Muscle of leg (tissue), 11 donors: Measurements from ENCODE around the gene COL8A1. TPM values are rescaled to one million over a fixed set of nuclear protein-coding genes. Genes with fewer than 3 reads are reported as not detected.
A peak's percentile ranks its signal among the peaks of the same experiment; 100 is the strongest.

Experiments used
- DNase-seq: peaks from one replicate; pipeline ENCODE4 v3.0.0; 2013
- H3K27ac ChIP-seq: one replicate; pipeline ENCODE4 v1.5.1; 2013; ENCODE audit warnings: mild to moderate bottlenecking, low read length, control low read depth
- H3K27me3 ChIP-seq: one replicate; pipeline ENCODE4 v1.6.1; 2013; ENCODE audit warnings: low read length; ENCODE audit not compliant: control insufficient read depth, insufficient read depth
- H3K36me3 ChIP-seq: one replicate; pipeline ENCODE4 v1.6.1; 2013; ENCODE audit warnings: low read length; ENCODE audit not compliant: control insufficient read depth, insufficient read depth
- H3K4me1 ChIP-seq: one replicate; pipeline ENCODE4 v1.6.1; 2013; ENCODE audit warnings: low read length; ENCODE audit not compliant: control insufficient read depth, insufficient read depth
- H3K4me3 ChIP-seq: one replicate; pipeline ENCODE4 v1.5.1; 2013; ENCODE audit warnings: low read length, control low read depth
- H3K9me3 ChIP-seq: replicated peaks from 2 replicates; pipeline ENCODE4 v1.6.1; 2013; ENCODE audit warnings: low read depth, low read length; ENCODE audit not compliant: control insufficient read depth
- WGBS: methylation state at CpG from one replicate; pipeline ENCODE4 v1.1.5; 2013; ENCODE audit warnings: missing lambda C conversion rate; ENCODE audit not compliant: insufficient coverage; 5-methylcytosine and 5-hydroxymethylcytosine counted together
- polyA plus RNA-seq, 8 donors: library from polyadenylated mRNA; unstranded; fragments of 120-200 nt; gene quantifications; one replicate each; pipeline versions ENCODE4 v1.2.1 to v1.2.3, GENCODE V29; 2013; ENCODE audit warnings: inconsistent platforms in 1 of 8, low replicate concordance in 1 of 8; ENCODE audit not compliant: insufficient read length in 8 of 8, insufficient read depth in 1 of 8
- total RNA-seq: library from RNA; stranded (reverse); fragments of 120-200 nt; gene quantifications from one replicate; pipeline ENCODE4 v1.2.4, GENCODE V29; 2013

The COL8A1 gene
- total and polyA plus RNA-seq, 9 donors = 0.44 to 3.7 (median 1.2) TPM

DNA sequence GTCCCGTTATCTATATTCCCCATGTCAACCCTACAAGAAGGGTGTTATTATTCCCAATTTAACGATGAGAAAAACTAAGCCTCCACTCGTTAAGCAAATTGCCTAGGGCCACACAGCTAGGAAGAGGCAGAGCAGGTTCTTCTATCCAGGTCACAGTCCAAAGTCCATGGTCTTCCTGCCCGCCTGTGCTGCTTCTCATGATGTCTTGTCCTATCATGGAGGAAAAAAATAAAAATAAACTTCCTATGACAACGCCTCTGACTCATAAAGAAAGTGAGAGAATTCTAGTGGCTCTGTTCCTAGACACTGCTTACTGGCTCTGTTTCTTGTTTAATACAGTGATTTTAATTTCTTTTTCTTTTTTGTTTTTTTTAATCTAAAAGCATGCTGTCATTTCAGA is 9.7 kb downstream of the COL8A1 start:
- H3K9me3 ChIP-seq = no peaks in the 10 kb centered on the region
- no peaks in the 10 kb centered on the region for H3K27me3 ChIP-seq
- no peaks in the 10 kb centered on the region for H3K36me3 ChIP-seq
- no CpG with 5 or more reads among the region's 5 CpGs for WGBS
- no peak overlapping the region for H3K4me3 ChIP-seq
- H3K4me1 ChIP-seq = peaks cover 6% of the 10 kb centered on the region
- H3K27ac ChIP-seq = no peak overlapping the region
- DNase-seq = peak; percentile 69

DNA sequence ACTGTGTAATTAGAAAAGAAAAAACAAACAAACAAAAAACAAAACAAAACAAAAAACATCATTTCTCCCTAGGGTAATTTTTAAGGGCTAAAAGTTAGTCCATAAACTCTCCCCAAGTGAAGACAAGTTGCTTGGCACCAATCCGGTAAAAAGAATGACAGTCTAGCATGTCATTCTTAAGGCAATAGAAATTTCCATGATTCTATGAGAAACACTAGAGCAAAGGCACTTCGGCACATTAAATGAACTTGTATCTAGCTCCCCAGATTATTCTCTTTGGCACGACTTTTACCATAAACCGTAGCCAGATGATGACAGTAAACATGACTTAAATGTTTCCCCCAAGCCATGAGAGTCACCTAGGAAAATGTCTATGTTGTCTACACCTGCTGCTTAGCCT is 10.1 kb downstream of the COL8A1 start:
- H3K27ac ChIP-seq = no peak overlapping the region
- no peaks in the 10 kb centered on the region for H3K9me3 ChIP-seq
- no peaks in the 10 kb centered on the region for H3K27me3 ChIP-seq
- H3K4me1 ChIP-seq = peaks cover 6% of the 10 kb centered on the region
- peak; percentile 69 for DNase-seq
- no peaks in the 10 kb centered on the region for H3K36me3 ChIP-seq
- H3K4me3 ChIP-seq = no peak overlapping the region
- WGBS = 50% methylated on average over 1 of the region's 4 CpGs

DNA sequence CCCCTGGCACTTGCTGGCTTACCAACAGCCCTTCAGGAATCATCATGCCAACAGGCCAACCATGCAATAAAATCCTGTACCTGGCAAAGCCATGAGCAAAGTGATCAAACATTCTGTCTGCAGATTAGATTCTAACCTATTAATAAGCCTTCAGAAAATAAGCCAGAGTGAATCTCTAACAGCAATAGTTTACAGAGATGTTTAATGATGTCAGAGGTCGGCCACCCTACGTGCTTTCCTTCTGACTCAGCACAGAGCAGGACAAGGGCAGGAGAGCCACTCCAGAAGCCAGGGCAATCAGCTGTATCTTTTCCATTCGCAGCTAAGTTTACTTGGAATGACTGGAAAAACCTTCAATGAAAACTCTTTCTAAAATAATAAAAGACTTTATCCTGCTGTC is 13.1 kb downstream of the COL8A1 start:
- 37% methylated on average over 2 of the region's 3 CpGs for WGBS
- Histone ChIP-seq H3K4me1 (no peaks in the 10 kb centered on the region), H3K36me3 (no peaks in the 10 kb centered on the region), H3K4me3 (no peak overlapping the region), H3K27me3 (no peaks in the 10 kb centered on the region), H3K9me3 (no peaks in the 10 kb centered on the region), H3K27ac (no peak overlapping the region)
- DNase-seq = peak; percentile 58

DNA sequence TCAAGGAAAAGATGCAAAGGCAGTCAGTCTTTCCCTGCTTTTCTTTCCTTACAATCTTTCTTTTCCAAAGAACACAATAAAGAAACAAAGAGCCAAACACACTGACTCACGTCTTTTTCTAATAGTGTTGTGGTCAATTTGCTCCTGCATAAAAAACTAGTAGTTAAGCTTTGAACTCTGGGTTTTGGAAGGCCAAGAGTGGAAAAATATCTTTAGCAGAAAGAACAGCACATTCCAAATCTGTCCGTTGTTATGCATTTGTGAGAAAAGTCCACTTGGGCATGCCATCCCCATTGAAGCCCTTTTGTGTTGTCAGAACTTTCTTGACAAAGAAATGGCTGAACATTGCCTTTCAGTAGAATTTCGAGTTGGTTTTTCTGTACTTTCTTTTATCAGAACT is 18.2 kb downstream of the COL8A1 start:
- Histone ChIP-seq H3K27me3 (no peaks in the 10 kb centered on the region), H3K9me3 (no peaks in the 10 kb centered on the region), H3K27ac (no peak overlapping the region), H3K36me3 (no peaks in the 10 kb centered on the region), H3K4me3 (no peak overlapping the region), H3K4me1 (no peaks in the 10 kb centered on the region)
- no peak for DNase-seq
- no CpG with 5 or more reads among the region's 3 CpGs for WGBS

DNA sequence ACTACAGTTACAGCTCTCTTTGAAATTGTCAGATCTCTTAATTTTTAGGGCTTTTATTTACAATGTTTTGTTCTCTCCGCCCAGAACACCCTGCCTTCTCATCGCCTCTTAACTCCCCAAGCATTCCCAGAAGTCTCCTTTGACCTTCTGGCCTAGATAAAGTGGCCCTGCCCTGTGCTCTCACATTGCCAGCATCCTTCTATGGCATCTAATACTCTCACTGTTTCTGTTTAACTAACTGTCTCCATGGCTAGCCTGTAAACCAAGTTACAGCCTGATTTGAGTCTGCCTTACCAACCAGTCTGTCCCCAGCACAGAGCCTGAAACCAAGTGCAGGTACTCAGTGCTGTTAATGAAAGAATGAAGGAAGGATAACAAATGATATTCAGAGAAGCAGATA is 19.9 kb downstream of the COL8A1 start:
- Histone ChIP-seq H3K4me3 (no peak overlapping the region), H3K36me3 (no peaks in the 10 kb centered on the region), H3K9me3 (no peaks in the 10 kb centered on the region), H3K27ac (no peak overlapping the region), H3K4me1 (no peaks in the 10 kb centered on the region), H3K27me3 (no peaks in the 10 kb centered on the region)
- DNase-seq = no peak
- WGBS = 32% methylated on average over 2 of the region's 2 CpGs

DNA sequence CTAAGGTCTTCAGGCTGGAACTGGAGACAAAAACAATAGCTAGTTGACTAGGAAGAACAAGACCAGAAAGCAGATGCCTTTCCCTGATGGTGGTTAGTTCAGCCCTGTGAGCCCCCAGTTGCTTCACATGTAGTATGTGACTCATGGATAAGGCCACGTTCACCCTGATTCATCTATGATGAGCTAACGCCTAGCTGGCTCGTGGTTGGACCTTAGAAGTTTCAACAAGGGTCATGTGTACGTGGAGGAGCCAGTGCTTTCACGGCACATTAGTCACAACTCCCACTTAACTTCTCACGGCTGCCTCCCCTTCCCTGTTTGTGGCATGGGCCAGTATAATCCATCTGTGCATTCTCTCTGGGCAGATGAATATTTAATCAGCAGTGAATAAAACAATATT is 20.6 kb downstream of the COL8A1 start:
- Histone ChIP-seq H3K27me3 (no peaks in the 10 kb centered on the region), H3K9me3 (no peaks in the 10 kb centered on the region), H3K36me3 (no peaks in the 10 kb centered on the region), H3K27ac (no peak overlapping the region), H3K4me3 (no peak overlapping the region), H3K4me1 (no peaks in the 10 kb centered on the region)
- no peak for DNase-seq
- 27% methylated on average over 2 of the region's 6 CpGs for WGBS

DNA sequence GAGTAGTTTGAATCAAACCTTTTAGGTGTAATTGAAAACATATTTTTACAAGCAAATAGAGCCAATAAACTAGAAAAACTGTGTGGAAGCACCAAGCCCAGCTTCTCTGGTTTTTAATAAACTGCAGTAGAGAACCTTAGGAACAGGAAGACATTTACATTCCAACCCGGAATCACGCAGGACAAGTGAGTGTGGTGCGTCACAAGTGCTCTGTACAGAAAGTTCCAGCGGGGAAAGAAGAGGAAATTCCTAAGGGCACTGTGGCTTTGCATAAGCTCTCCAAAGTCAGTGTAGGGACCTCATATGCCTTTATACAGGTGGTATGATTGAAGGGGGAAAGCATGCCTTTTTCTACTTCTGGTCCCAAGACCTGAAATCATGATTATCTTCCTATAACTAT is 21.6 kb downstream of the COL8A1 start:
- peak; percentile 64 for DNase-seq
- no peaks in the 10 kb centered on the region for H3K4me1 ChIP-seq

DNA sequence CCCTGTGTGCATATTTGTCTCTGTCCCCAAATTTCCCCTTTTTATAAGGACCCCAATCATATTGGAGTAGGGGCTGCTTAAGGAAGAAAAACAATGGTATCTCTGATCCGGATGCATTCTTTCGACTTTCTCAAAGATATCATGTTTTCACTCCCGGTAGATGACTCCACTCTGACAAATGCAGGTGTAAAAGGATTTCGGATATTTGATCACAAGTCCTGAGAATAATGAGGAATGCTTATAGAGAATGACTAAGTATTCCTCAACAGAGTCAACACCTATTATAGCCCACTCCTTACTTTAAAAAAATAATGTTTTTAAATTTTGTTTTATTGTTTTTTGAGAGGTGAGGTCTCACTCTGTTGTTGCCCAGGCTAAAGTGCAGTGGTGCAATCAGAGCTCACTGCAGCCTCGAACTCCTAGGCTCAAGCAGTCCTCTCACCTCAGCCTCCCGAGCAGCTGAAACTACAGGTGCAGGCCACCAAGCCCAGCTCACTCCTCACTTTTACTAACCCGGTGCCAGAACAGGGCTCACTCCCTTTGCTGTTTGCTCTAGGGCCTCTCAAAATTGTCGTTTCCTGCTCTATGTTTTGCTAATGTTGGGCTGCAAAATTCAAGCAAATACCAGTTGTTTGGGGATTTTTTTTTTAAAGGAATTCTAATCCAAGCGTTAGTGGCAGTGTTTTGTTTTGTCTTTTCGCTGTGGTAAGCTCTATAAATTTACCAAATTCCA is 24.6 kb downstream of the COL8A1 start:
- no peaks in the 10 kb centered on the region for H3K9me3 ChIP-seq
- no peaks in the 10 kb centered on the region for H3K27me3 ChIP-seq
- H3K4me1 ChIP-seq = no peaks in the 10 kb centered on the region
- no peak overlapping the region for H3K27ac ChIP-seq
- H3K4me3 ChIP-seq = no peak overlapping the region
- H3K36me3 ChIP-seq = no peaks in the 10 kb centered on the region
- 59% methylated on average over 4 of the region's 10 CpGs for WGBS
- DNase-seq = no peak

More for the DNA sequence above, 21.6 kb downstream of the COL8A1 start:
- Histone ChIP-seq H3K27me3 (no peaks in the 10 kb centered on the region), H3K27ac (no peak overlapping the region), H3K4me3 (no peak overlapping the region), H3K36me3 (no peaks in the 10 kb centered on the region), H3K9me3 (no peaks in the 10 kb centered on the region)
- 8% methylated on average over 4 of the region's 4 CpGs for WGBS

DNA sequence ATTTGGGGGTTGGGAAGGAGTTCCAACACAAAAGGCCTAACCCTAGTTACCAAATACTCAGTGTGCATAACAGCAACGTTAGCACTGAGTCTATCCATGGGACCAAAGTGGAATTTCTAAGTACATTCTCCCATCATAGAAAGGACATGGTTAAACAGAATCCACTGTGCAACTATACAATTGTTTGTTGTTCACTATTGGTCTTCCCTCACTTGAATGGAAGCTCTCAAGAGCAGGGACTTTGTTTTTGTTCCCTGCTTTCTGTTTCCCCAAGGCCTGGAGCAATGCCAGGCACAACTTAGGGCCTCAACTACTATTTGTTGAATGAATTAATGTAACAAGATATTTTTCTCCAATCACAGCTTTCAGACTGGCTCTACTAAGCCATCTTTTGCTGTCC is 25.6 kb downstream of the COL8A1 start:
- H3K27ac ChIP-seq = no peak overlapping the region
- no CpG with 5 or more reads among the region's 1 CpG for WGBS

DNA sequence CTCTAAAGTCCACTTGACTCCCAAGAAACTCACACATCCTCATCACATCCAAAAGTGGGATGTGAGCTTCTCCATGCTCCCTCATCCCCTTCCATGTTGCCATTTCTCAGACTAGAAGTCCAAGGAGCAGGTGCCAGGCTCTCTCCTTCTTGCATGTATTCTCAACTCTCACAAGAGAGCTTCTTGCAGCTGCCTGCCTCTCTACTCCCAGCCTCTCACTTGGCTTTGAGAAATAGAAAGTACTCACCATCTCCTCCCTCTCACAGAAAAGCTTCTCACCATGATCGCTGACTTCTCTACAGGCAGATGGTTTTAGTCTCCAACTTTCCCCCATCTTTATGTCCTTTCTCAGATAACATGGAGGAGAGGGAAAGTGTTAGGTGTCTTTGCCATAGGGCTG is 26.6 kb downstream of the COL8A1 start:
- Histone ChIP-seq H3K4me3 (no peak overlapping the region), H3K9me3 (no peaks in the 10 kb centered on the region)

More for the DNA sequence above, 25.6 kb downstream of the COL8A1 start:
- Histone ChIP-seq H3K27me3 (no peaks in the 10 kb centered on the region), H3K4me3 (no peak overlapping the region), H3K9me3 (no peaks in the 10 kb centered on the region), H3K4me1 (no peaks in the 10 kb centered on the region), H3K36me3 (no peaks in the 10 kb centered on the region)
- DNase-seq = no peak

DNA sequence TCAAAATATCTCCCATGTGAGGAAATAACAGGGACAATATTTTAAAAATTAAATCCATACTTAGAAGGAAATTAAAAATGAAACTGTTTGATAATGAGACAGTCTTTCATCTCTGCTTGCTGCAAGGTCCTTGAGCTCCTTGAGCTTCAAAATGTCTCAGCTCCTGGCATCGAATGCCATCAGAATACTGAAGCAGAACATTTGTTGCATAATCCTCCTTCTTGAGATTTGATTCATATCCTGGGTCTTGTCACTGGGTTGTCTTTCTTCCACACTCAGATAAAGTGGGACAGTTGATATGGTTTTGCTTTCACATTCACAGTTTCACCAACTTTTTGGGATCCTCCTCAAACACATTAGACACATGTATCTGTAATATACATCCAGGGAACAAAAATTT is 27.8 kb downstream of the COL8A1 start:
- H3K27ac ChIP-seq = no peak overlapping the region

More for the DNA sequence above, 26.6 kb downstream of the COL8A1 start:
- Histone ChIP-seq H3K27ac (no peak overlapping the region), H3K27me3 (no peaks in the 10 kb centered on the region), H3K36me3 (no peaks in the 10 kb centered on the region), H3K4me1 (no peaks in the 10 kb centered on the region)
- DNase-seq = no peak
- WGBS = no CpG with 5 or more reads among the region's 1 CpG

More for the DNA sequence above, 27.8 kb downstream of the COL8A1 start:
- H3K27me3 ChIP-seq = no peaks in the 10 kb centered on the region
- no peak overlapping the region for H3K4me3 ChIP-seq
- H3K4me1 ChIP-seq = no peaks in the 10 kb centered on the region
- no peaks in the 10 kb centered on the region for H3K9me3 ChIP-seq
- WGBS = 80% methylated on average over 1 of the region's 1 CpG
- no peak for DNase-seq
- no peaks in the 10 kb centered on the region for H3K36me3 ChIP-seq
